SW480 (cell line): Measurements from ENCODE around the gene ZFAND2A.
"Not testable (repeated sequence)": the region's sequence is repeated elsewhere in the genome, so short reads cannot be mapped to it uniquely, and the experiment has no call there.

Source experiments
- DNase-seq: peaks from one replicate; pipeline ENCODE4 v3.0.0-alpha.2; 2016; ENCODE audit warnings: low spot score

ZFAND2A gene

DNA sequence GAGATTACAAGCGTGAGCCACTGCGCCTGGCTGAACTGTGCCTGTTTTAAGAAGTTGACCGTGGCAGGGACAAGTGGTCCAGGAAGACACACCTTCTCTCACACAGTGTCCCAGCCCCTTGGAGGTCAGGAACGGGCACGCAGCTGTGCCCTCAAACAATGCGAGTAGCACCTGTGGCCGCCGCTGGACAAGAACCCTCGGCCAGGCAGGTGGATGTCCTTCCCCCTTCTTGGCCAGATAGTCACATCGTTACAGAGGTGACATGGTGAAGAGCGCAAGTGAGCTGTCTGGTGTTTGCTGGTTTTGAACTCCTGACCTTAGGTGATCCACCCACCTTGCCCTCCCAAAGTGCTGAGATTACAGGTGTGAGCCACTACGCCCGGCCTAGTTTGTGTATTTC is 8.8 kb downstream of the ZFAND2A start:
- DNase-seq = no peak

DNA sequence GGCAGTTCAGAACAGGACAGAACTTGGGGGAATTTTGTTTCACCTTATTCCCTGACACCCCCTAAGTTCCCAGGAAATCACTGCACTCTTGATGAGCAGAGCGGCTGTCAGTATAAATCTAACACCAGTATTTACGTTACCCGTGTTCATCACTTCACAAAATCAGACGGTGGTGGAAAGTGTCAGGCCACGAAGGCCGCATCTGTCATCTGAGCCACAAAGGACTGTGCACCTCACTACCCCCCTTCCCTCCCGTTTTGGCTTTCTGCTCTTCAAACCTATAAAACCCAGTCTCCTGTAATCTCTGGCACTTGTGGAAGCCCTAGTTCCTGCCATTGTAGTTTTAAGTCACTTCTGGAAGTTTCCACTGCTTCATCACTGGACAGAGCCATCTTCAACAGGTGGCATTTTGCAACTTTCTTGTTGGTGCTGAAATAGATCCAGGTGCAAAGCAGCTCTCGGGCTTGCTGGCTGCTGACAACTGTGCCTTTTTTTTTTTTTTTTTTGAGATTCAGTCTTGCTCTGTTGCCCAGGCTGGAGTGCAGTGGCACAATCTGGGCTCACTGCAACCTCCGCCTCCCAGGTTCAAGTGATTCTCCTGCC is 9.5 kb downstream of the ZFAND2A start:
- no peak for DNase-seq

DNA sequence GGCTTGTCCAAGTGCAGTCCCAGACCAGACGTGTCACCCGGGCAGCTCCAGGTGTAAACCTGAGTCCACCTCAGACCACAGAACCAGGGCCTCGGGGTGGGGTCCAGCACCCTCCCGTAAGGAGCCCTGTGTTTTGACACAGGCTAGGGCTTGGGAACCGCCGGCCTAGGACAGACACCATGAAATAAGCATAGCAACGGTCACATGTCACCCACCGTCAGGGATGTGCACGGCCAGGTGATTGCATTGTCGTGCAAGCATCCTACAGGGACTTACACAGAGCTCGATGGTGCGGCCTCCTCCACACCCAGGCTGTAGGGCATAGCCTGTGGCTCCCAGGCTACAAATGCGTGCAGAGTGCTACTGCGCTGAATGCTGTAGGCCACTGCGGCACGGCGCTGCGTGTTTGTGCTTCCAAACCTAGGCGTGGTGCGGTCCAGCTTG is 10.6 kb downstream of the ZFAND2A start:
- no peak for DNase-seq

DNA sequence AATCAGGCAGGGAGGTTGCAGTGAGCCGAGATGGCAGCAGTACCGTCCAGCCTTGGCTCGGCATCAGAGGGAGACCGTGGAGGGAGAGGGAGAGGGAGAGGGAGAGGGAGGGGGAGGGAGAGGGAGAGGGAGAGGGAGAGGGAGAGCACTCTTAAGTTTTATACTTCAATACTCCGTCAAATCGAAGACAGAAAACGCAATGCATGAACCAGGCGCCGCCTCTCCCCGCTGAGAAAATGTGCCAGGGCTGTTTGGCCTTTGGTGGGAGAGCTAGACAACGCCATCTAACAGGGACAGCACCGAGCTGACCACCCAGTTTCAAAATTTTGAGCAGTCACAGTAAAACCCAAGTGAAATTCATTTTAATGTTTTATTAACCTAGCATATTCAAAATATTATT is 12.1 kb downstream of the ZFAND2A start:
- not testable (repeated sequence) for DNase-seq

DNA sequence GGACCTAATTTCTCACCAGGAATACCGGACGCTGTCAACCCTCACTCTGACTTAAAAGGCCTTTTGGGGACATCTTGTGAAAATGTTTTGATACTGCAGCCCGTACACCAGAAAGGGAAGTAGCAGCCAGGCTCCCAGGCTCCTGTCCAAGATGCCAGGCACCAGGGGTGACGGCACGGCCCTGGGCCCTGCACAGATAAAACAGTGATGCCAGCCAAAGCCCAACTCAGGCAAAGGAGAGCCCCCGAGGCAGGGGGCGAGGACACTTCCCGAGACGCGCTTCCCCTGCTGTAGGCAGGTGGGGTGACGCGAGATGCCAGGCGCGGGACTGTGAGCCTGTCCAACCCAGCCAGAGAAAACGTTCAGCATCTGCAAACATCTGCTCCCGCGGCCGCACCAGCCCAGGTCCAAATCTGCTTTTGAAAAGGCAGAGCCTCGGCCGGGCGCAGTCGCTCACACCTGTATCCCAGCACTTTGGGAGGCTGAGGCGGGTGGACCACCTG is 15.7 kb downstream of the ZFAND2A start:
- DNase-seq = peak; percentile 54

DNA sequence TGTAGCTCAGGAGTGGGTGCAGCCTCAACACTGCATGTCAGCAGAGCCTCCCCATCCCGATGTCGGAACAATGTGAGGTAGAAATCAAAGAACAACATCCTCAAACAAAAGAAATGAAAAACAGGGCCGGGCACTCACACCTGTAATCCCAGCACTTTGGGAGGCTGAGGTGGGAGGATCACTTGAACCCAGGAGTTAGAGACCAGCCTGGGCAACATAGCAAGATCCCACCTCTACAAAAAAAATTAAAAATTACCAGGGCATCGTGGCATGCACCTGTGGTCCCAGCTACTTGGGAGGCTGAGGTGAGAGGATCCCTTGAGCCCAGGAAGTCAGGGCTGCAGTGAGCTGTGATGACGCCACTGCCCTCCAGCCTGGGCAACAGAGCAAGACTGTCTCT is 17.0 kb downstream of the ZFAND2A start:
- DNase-seq = not testable (repeated sequence)

DNA sequence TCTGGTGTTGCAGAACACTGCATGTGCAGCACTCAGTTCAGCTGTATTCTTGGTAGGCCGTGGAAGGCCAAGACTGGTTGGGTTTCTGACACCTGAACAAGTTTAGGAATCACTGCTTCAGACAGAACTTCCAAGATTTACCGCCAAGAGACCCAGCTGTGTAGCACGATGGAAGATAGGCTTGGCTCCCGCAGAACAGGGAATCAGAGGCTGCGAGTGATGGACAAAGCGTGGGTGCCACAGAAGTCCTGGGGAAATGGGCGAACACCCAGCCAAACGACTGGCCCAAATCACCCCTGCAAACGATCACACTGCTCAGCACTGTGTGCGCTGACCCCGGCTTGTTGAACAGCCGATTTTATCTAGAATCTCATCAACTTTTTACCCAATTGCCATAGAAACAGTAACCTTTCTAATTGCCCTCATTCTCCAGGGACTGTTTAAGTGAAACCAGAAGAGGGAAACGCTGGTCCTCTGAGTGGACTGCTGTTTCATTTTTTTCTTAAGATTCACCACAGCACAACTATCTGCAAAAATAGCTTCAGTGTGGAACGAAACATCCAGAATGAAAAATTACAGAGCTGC is 17.9 kb downstream of the ZFAND2A start:
- no peak for DNase-seq

DNA sequence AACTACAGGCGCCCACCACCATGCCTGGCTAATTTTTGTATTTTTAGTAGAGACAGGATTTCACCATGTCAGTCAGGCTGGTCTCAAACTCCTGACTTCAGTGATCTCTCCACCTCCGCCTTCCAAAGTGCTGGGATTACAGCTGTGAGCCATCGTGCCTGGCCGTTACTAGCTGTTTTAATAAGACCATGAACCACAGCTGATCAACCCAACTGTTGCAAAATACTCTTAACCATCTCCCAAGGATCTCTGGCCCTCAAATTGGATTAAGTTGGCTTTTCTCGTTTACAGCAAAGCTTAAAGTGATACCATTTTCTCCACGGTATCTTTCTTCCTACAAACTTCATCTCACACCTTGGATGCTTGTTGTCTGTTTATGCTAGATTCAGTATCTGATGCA is 18.3 kb downstream of the ZFAND2A start:
- DNase-seq = no peak

DNA sequence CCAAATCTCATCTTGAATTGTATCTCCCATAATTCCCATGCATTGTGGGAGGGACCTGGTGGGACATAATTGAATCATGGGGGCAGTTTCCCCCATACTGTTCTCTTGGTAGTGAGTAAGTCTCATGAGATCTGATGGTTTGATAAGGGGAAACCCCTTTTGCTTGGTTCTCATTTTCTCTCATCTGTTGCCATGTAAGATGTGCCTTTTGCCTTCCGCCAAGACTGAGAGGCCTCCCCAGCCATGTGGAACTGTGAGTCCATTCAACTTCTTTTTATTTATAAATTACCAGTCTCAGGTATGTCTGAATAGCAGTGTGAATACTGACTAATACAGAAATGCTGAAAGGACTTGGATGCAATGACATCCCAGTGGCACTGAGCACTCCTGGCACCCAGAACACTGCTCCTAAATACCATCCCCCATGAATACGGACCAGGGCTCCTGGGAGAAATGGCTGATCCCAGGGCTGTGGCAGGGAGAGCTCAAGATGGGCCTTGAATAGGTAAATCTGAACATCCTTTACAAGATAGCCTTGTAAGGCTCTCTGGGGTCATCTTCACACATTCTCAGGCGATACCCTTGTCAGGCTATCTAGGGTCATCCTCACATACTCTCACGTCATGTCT is 19.4 kb downstream of the ZFAND2A start:
- DNase-seq = no peak

DNA sequence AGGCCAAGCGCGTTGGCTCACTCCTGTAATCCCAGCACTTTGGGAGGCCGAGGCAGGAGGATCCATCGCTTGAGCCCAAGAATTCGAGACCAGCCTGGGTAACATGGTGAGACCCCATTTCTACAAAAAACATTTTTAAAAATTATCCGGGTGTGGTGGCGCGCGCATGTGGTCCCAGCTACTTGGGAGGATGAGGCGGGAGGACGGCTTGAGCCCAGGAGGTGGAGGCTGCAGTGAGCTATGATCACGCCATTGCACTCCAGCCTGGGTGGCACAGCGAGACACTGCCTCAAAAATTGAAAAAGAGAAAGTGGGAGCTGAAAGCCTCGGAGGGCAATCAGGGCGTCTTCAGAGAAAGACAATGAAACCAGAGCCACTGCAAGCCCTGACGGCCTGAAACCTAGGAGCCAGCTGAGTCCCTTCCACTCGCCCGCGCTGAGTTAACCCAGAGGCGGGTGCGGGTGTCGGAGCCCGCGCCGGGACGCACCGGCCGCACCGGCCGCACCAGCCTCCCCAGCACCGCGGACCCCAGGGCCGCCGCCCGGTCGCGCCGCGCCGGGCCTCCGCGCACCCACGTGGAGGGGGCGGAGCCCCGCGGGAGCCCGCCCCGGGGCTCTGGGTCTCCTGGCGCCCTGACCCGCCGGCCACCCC is 22.4 kb downstream of the ZFAND2A start:
- DNase-seq = peak; percentile 59

DNA sequence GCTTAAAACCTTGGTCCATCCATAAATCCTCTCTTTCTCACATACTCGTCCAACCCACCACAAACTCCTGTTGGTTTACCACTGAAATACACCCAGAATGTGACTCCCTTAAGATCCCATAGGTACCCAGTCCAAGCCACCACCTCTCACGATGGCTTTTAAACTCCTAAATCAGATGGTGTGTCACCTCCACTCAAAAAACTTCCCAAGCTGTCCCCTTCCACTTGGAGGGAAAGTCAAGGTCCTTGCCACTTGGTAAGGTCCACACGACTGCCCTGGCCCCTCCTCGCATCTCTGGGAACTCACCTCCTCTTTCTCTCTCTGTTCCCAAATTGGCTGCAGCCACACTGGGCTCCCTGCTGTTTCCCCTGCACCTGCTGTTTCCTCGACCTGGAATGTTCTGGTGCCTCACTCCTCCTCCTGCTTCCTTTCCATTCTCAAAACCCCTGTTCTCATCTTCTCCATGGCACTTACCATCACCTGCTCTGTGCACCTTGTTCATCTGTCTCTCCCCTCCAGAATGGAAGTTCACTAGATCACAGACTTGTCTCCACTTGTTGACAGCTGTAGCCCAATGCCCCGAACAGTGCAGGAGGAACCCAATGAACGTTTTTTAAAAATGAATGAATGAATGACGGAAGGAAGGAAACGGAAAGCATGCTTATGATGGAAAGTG is 23.0 kb downstream of the ZFAND2A start:
- DNase-seq = peak; percentile 60

DNA sequence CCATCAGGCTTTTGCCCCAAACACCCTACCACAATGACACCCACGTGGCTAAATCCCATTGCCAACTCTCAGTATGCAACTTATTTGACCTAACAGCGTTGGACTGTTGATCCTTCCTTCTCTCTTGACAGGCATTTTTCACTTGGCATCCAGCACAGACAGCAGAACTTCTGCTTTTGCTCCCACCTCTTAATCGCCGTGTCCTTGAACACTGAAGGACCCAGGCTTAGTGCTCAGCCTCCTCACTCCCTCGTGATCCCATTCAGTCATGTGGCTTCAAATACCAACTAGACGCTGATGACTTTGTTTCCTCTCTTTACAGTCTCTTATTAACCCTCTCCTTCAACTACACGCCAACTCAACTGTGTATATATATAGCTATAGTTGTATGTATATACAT is 25.0 kb downstream of the ZFAND2A start:
- DNase-seq = no peak

DNA sequence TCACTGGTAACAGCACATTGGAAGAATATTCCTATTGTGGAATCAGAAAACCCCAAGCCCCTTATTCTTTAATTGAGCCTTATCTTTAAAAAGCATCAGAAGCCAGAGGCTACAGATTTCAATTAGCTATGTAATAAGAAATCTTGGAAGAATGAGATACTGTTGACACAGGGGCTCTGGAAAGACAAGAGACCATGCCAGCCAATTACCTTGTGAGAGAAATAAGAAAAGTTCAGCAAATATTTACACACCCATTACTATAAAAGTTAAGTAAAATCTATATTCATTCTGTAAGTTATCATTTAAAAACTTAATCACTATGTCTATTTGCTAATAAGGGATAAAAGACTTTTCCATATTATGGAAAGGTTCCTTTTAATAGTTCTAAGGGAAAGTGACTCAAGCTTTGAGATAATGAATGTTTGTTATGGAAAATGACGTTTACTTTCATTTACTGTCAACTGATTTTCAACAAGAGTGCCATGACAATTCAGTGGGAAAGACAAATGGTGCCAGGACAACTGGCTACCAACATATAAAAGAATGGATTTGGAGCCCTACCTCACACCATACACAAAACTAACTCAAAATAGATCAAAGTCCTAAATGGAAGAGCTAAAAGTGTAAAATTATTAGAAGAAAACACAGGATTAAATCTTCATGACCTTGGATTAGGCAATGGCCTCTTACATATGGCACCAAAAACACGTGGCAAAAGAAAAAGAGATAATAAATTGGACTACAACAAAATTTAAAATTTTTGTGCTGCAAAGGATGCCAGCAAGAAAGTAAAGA is 28.3 kb downstream of the ZFAND2A start:
- DNase-seq = no peak

DNA sequence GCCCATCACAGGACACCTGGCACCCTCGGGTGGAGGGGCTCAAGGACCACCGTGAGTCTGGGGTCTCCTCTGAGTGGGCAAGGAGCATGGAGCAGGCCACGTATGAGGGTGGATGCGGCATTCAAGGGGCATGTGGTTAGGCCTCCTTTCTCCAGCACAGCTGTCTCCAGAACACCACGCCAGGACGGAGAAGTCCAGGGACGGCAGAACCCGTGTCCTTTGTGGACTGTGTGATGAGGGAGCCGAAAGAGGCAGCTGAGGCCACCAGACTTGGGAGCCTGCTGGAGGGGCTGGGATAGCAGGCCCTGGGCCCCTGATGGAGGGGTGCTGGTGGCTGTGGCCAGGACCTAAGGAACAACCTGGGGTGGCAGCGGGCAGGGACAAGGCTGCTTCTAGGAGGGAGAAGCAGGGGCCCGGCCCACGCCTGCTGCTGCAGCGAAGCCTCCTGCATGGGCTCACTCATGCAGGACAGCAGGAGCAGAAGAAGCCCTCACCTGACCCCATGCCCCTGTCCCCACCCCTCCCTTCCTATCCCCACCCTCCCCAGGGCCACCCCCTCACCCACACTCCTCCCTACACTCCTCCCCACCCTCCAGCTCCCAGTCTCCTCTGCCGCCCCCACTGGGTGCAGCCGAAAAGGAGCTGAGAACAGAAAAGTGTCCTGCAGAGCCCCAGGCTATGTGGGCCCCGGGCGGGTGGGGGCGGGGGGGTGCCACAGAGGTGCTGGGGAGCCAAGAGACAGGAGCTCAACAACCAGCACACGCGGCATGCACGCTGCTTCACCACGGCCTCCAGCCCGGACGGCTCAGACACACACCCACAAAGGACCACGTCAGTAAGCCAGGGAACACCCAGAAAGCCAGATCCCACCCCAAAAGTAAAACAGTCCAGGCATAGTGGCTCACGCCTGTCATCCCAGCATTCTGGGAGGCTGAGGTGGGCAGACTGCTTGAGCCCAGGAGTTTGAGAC is 29.7 kb downstream of the ZFAND2A start:
- DNase-seq = no peak

DNA sequence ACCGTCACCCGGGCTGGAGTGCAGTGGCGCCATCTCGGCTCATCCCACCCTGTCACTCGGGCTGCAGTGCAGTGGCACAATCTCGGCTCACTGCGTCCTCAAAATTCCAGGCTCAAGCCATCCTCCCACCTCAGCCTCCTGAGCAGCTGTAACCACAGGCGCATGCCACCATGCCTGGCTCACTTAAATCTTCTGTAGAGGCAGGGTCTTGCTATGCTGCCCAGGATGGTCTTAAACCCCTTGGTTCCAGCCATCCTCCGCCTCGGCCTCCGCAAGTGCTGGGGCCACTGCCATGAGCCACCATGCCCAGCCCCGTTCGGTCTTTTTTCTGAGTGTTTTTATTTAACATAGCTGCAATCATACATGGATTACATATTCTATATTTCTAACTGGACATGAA is 30.6 kb downstream of the ZFAND2A start:
- DNase-seq = no peak

DNA sequence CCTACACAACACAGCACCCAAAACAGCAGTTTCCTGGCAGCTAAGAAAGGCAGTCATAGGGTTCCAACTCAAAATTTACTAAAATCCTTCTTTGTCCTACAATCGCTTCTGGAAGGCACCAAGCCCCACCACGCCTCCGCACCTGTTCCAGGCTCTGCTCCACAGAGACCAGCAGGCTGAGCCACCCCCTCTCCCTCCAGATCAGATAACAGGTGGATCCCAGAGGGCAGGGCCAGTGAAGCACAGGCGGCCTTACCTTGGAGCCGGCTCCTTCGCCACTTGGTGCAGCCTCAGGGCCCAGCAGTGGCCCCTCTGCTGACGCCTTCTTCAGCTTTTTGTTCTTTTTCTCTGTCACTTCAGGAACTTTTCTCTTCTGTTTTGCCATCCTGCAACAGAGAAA is 33.0 kb downstream of the ZFAND2A start:
- DNase-seq = no peak

DNA sequence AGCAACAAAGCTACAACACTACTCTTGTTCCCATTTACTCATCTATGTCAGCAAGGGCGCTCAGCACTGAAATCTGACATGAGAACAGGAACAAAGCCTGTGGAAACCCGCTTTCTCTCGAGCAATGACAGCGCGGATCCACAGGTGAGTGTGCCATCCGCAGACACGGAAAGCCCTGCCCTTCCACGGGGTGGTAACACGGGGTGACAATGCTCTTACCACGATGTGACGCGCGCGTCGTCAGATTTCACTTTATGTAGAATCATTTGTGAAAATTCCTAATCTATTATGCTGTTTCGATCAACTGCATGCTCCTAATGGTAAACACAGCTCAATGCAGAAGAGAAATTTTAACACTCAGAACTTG is 34.4 kb downstream of the ZFAND2A start:
- DNase-seq = no peak

DNA sequence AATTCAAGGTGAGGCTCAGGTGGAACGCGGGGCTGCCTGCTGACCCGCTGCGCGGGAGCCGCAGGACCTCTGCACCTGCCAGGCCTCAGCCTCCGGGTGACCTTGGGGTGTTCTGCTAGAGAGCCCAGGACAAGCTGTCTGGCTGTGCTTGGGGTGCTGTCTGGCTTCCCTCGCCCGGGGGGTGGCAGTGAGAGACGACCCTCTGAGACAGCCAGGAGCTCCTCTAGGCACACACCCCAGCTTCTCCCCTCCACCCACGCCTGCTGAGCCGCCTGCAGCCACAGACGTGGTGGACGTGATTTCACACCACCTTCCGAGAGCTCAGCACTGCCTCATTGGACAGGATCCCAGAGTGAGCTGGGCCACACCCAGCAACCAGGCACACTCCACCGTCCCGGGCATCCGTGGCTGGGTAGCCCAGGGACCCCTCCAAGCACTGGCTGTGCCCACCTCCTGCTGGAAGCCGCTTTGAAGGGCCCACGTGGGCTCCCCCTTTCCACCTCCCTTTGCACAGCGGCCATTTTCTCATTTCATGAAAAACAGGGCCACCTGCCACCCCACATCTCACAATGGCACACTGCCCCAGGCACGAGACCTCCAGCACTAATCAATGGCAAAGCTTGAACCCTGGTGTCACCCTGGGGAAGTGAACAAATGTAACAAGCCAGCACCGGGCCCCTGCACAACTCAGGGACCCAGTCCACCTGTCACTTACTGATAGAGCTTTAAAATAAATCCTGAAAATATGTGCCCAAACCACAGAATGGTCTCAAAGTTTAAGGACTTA is 35.0 kb downstream of the ZFAND2A start:
- no peak for DNase-seq

DNA sequence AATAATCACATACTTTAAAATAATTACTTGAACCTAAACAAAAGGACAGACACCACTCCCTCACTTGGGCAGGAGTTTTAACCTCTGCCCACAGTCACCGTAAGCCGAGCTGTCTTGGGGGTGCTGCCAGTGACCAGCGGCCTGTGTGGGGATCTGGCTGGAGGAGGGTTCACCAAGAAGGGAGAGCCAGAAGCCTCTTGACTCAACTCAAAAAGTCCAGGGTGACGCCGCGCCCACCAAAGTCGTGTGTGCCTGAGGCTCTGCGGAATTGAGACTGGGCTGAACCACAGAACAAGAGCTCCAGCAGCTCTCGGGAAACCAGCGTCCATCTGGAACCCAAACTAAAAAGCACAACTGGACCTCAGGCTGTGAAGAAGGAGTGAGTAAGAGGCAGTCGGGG is 35.8 kb downstream of the ZFAND2A start:
- DNase-seq = no peak

DNA sequence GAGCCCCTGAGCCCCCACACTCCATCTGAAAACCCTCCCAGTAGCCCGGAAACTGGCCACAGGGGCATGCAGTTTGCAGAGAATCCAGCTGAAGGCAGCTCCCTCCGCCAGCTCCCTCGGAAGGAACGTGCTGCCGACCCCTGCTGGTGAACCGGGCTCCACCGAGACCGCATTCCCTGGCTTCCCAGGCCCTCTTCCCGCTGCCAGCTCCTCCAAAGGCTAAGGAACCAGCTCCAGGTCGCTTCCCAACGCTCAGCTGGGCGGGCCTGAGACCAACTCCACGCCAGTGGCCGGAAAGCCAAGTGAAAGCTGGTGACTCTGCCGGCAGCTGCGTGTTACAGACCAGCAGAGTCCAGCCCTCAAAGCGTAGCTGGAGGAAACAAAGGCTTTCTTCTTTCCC is 36.3 kb downstream of the ZFAND2A start:
- no peak for DNase-seq
